ENCODE data around the gene DMRT1.

DNA sequence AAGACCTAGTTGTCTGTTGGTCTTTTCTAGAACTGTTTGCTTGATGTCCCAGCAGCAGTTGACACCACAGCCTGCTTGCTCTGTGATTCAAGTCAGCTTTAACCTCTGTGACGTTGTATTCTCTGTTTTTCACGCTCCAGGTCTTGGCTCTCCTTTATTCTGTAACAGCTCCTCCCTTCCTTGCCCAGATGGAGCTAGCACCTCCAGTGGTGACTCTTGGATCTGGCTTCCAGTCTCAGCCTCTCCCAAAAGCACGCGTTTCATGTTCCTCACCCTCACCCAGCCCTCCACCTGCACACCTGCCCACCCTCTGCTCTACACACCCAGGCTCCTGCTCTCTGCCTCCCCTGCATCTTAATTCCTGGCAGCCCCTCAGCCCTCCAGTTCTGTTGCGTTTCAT is 50.6 kb downstream of the DMRT1 start:
- TF ChIP-seq, protein P1, sequence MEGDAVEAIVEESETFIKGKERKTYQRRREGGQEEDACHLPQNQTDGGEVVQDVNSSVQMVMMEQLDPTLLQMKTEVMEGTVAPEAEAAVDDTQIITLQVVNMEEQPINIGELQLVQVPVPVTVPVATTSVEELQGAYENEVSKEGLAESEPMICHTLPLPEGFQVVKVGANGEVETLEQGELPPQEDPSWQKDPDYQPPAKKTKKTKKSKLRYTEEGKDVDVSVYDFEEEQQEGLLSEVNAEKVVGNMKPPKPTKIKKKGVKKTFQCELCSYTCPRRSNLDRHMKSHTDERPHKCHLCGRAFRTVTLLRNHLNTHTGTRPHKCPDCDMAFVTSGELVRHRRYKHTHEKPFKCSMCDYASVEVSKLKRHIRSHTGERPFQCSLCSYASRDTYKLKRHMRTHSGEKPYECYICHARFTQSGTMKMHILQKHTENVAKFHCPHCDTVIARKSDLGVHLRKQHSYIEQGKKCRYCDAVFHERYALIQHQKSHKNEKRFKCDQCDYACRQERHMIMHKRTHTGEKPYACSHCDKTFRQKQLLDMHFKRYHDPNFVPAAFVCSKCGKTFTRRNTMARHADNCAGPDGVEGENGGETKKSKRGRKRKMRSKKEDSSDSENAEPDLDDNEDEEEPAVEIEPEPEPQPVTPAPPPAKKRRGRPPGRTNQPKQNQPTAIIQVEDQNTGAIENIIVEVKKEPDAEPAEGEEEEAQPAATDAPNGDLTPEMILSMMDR (IDR thresholded peaks at IDR 0.05; ENCODE audit: insufficient read depth, low read depth, low read length): no peak
- no peak for TF ChIP-seq EZH2 (IDR thresholded peaks at IDR 0.05; ENCODE audit: insufficient read depth, low read length)
